ENCODE results near the gene SFXN5. TPM values are rescaled to one million over a fixed set of nuclear protein-coding genes. Genes with fewer than 3 reads are reported as not detected.

SFXN5 gene
- total RNA-seq, 4 donors from 2014 or later, result 8.4 to 18.3 (median 15.3) TPM

- intact Hi-C loops (cut with DNase I; ENCODE audit: low total_unique reads), result no loop called here
- TF ChIP-seq CTCF (IDR thresholded peaks at IDR 0.05) (no peak), POLR2A (IDR thresholded peaks at IDR 0.05) (no peak)
- H3K4me3 ChIP-seq (ENCODE audit: low read depth, poor library complexity, severe bottlenecking), result no peak overlapping the region
- DNase-seq (ENCODE audit: low spot score in 2 of 2), result no peak
- 80 to 81% methylated on average over 10 of the region's 10 CpGs for WGBS, 2 donors
These were observed 39.5 kb downstream of the SFXN5 start for GRCh38 chr2:73031725-73032701.

GRCh38 chr2:73031095-73031678 is 40.3 kb downstream of the SFXN5 start:
- H3K4me3 ChIP-seq (ENCODE audit: low read depth, poor library complexity, severe bottlenecking), result no peak overlapping the region
- intact Hi-C loops (cut with DNase I; ENCODE audit: low total_unique reads), result no loop called here
- TF ChIP-seq POLR2A (IDR thresholded peaks at IDR 0.05) (no peak), CTCF (IDR thresholded peaks at IDR 0.05) (no peak)
- 88 to 98% methylated on average over 3 of the region's 3 CpGs for WGBS, 2 donors
- DNase-seq (ENCODE audit: low spot score in 2 of 2), result no peak

GRCh38 chr2:73028841-73029240 is 42.7 kb downstream of the SFXN5 start:
- DNase-seq (ENCODE audit: low spot score in 2 of 2), result no peak
- WGBS, 2 donors, result 57 to 68% methylated on average over 10 of the region's 10 CpGs
- intact Hi-C loops (cut with DNase I; ENCODE audit: low total_unique reads), result no loop called here
- no peak overlapping the region for H3K4me3 ChIP-seq (ENCODE audit: low read depth, poor library complexity, severe bottlenecking)
- TF ChIP-seq POLR2A (IDR thresholded peaks at IDR 0.05) (no peak), CTCF (IDR thresholded peaks at IDR 0.05) (no peak)

GRCh38 chr2:73027340-73027739 is 44.2 kb downstream of the SFXN5 start:
- intact Hi-C loops (cut with DNase I; ENCODE audit: low total_unique reads), result no loop called here
- no peak for DNase-seq (ENCODE audit: low spot score in 2 of 2)

GRCh38 chr2:73023497-73023896 is 48.0 kb downstream of the SFXN5 start:
- DNase-seq (ENCODE audit: low spot score in 2 of 2), result no peak
- TF ChIP-seq POLR2A (IDR thresholded peaks at IDR 0.05) (no peak), CTCF (IDR thresholded peaks at IDR 0.05) (no peak)
- no peak overlapping the region for H3K4me3 ChIP-seq (ENCODE audit: low read depth, poor library complexity, severe bottlenecking)
- 73 to 84% methylated on average over 1 of the region's 1 CpG for WGBS, 2 donors
- intact Hi-C loops (cut with DNase I; ENCODE audit: low total_unique reads), result no loop called here

More at GRCh38 chr2:73027340-73027739, 44.2 kb downstream of the SFXN5 start:
- TF ChIP-seq CTCF (IDR thresholded peaks at IDR 0.05), result no peak
- TF ChIP-seq POLR2A (IDR thresholded peaks at IDR 0.05), result no peak
- no peak overlapping the region for H3K4me3 ChIP-seq (ENCODE audit: low read depth, poor library complexity, severe bottlenecking)
- WGBS, 2 donors, result 96 to 100% methylated on average over 1 of the region's 1 CpG
